ENCODE measurements around the gene USP3. TPM values are rescaled to one million over a fixed set of nuclear protein-coding genes. Genes with fewer than 3 reads are reported as not detected.

USP3 gene
- total RNA-seq, 2 experiments from 2014 or later: 57.1 to 58.6 TPM

DNA sequence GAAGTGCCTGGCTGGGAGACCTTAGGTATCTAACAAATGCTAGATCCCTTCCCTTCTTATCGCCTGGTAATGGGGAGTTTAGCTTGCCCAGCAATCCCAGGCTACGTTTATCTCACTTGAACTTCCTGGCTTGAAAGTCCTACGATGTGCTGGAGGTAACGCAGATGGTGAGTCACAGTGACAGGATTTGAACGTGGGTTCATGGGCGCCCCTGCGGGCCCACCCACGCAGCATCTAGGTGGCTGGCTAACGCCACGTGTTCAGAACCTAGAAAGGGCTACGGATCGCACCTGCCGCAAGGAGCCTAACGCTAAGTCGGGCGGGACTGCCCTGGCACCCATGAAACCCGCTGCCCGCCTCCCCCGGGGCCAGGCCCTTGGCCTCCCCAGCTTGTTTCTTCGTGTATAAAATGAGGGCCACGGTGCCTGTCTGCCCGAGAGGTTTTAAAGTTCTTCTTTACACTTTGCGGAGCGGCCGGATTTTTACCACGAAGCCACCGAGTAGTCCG, 600 bp upstream of the USP3 start:
- no peaks in the 10 kb centered on the region for H3K27me3 Mint-ChIP-seq
- H3K4me1 Mint-ChIP-seq (ENCODE audit: low read depth): peaks cover 72% of the 10 kb centered on the region
- H3K9me3 Mint-ChIP-seq: no peaks in the 10 kb centered on the region
- H3K4me3 Mint-ChIP-seq: peak overlapping the region; percentile 84
- ChIA-PET CTCF (interaction anchor here (0.9 to 4.4 kb wide), 7 partner anchors 13 to 96 kb away, joined by 3 to 53 read pairs (median 9); no protein-coding TSS in a partner anchor), POLR2A (interaction anchor here (0.7 to 5.5 kb wide), 13 partner anchors 8 to 122 kb away, joined by 3 to 62 read pairs (median 11); partner anchors contain the start of genes CA12 and FBXL22)
- TF ChIP-seq CTCF (IDR thresholded peaks at IDR 0.05): no peak
- peaks cover 12% of the 10 kb centered on the region for H3K36me3 Mint-ChIP-seq (ENCODE audit: low read depth)
- H3K27ac Mint-ChIP-seq: peak overlapping the region; percentile 99
- peak; percentile 95 for DNase-seq
- ATAC-seq: peak; percentile 46
- intact Hi-C loops (cut with micrococcal nuclease): loop anchor here (5.0 kb wide), 1 partner anchor 36 kb away; no protein-coding TSS in a partner anchor

- ATAC-seq (no peak), DNase-seq (peak; percentile 68)
- Mint-ChIP-seq H3K4me3 (peak overlapping the region; percentile 96), H3K27me3 (no peaks in the 10 kb centered on the region), H3K27ac (peak overlapping the region; percentile 96), H3K9me3 (no peaks in the 10 kb centered on the region), H3K36me3 (ENCODE audit: low read depth) (peaks cover 12% of the 10 kb centered on the region), H3K4me1 (ENCODE audit: low read depth) (peaks cover 74% of the 10 kb centered on the region)
- intact Hi-C loops (cut with micrococcal nuclease): loop anchor here (5.0 kb wide), 2 partner anchors 38 to 92 kb away; partner anchors contain the start of gene FBXL22
- CTCF ChIA-PET: interaction anchor here (0.7 to 4.4 kb wide), 20 partner anchors 9 to 104 kb away, joined by 3 to 53 read pairs (median 4); partner anchors contain the start of gene FBXL22
- POLR2A ChIA-PET: interaction anchor here (0.7 to 5.5 kb wide), 24 partner anchors 9 to 588 kb away, joined by 3 to 62 read pairs (median 5); partner anchors contain the start of gene FBXL22
- TF ChIP-seq CTCF (IDR thresholded peaks at IDR 0.05): no peak
Measured at GRCh38 chr15:63504979-63505841, 817 bp downstream of the USP3 start.

GRCh38 chr15:63505842-63506222, 1.4 kb downstream of the USP3 start:
- peaks cover 12% of the 10 kb centered on the region for H3K36me3 Mint-ChIP-seq (ENCODE audit: low read depth)
- ChIA-PET CTCF (interaction anchor here (0.7 to 4.4 kb wide), 16 partner anchors 9 to 104 kb away, joined by 3 to 53 read pairs (median 4); no protein-coding TSS in a partner anchor), POLR2A (interaction anchor here (0.8 to 5.5 kb wide), 19 partner anchors 9 to 105 kb away, joined by 3 to 62 read pairs (median 6); partner anchors contain the start of gene FBXL22)
- H3K4me3 Mint-ChIP-seq: peak overlapping the region; percentile 96
- TF ChIP-seq CTCF (IDR thresholded peaks at IDR 0.05): no peak
- peak overlapping the region; percentile 96 for H3K27ac Mint-ChIP-seq
- H3K4me1 Mint-ChIP-seq (ENCODE audit: low read depth): peaks cover 74% of the 10 kb centered on the region
- ATAC-seq (no peak), DNase-seq (no peak)
- intact Hi-C loops (cut with micrococcal nuclease): loop anchor here (5.0 kb wide), 1 partner anchor 91 kb away; the partner anchor contains the start of gene FBXL22
- no peaks in the 10 kb centered on the region for H3K27me3 Mint-ChIP-seq
- H3K9me3 Mint-ChIP-seq: no peaks in the 10 kb centered on the region

DNA sequence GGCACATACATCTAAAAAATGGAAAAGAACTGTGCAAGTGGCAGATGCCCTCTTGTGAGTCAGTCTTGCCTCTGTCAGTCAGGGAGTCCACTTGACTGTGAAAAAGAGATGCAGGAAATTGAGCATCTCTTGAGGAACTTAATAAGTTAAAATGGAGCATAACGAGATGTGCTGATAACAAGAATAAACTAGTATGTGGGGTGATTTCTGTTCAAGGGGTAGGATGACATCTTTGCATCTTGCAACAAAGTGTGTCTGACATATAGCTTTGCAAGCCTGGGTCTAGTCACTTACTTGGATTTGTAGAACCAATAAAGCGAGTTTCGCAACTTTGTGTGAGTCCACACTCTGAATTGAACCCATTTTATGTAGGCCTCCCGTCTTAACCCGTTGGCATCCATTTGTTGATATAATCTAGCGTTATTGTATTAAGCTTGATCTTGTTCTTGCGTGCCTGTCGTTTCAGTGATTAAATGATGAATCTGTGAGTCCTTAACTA, 2.2 kb downstream of the USP3 start:
- Mint-ChIP-seq H3K36me3 (ENCODE audit: low read depth) (peaks cover 12% of the 10 kb centered on the region), H3K27me3 (no peaks in the 10 kb centered on the region), H3K27ac (peak overlapping the region; percentile 96), H3K4me3 (peak overlapping the region; percentile 96), H3K9me3 (no peaks in the 10 kb centered on the region), H3K4me1 (ENCODE audit: low read depth) (peaks cover 72% of the 10 kb centered on the region)
- ChIA-PET CTCF (interaction anchor here (1.0 to 4.4 kb wide), 7 partner anchors 8 to 94 kb away, joined by 3 to 53 read pairs (median 18); no protein-coding TSS in a partner anchor), POLR2A (interaction anchor here (1.3 to 5.5 kb wide), 10 partner anchors 8 to 104 kb away, joined by 3 to 62 read pairs (median 10); partner anchors contain the start of gene FBXL22)
- TF ChIP-seq CTCF (IDR thresholded peaks at IDR 0.05): no peak
- ATAC-seq (no peak), DNase-seq (peak; percentile 51)
- intact Hi-C loops (cut with micrococcal nuclease): loop anchor here (5.0 kb wide), 1 partner anchor 91 kb away; the partner anchor contains the start of gene FBXL22

Measured in activated CD8-positive, alpha-beta T cell treated with anti-CD3 and anti-CD28 coated beads for 36 hours (primary cell).